HG03175 (cell line): ENCODE measurements around the gene C1orf21.

ENCODE experiments used
- ATAC-seq: cut with Tn5 transposase; IDR thresholded peaks from one replicate; pipeline ENCODE4 v1.9.1; 2021; ENCODE audit warnings: mild to moderate bottlenecking, moderate library complexity; ENCODE audit not compliant: unreplicated experiment

The C1orf21 gene

GRCh38 chr1:184443201-184443600 lies 56.4 kb downstream of the C1orf21 start:
- no peak for ATAC-seq

GRCh38 chr1:184443624-184444023 lies 56.8 kb downstream of the C1orf21 start:
- ATAC-seq = no peak

- no peak for ATAC-seq
These were observed 59.2 kb downstream of the C1orf21 start for GRCh38 chr1:184445997-184446396.

DNA sequence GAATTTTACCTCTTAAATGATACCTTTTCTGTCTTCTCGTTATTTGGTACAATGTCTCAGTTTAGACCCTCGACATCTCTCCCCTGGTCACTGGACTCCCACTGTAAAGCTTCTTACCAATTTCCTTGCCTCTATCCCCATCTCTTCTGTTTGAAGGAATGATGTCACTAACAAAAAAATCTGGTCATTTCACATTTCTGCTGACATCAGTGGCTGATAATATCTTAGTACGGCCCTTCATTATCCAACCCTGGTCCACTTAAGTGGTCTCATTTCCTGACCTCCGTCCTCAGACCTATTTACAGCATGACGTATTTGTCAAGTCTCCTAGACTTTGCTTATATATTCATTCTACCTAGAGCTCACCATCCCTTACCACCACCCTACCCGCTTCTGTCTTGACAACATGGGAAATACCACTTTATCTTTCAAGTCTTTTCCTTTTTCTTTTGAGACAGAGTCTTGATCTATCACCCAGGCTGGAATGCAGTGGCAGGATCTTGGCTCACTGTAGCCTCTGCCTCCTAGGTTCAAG lies 60.9 kb downstream of the C1orf21 start:
- no peak for ATAC-seq

DNA sequence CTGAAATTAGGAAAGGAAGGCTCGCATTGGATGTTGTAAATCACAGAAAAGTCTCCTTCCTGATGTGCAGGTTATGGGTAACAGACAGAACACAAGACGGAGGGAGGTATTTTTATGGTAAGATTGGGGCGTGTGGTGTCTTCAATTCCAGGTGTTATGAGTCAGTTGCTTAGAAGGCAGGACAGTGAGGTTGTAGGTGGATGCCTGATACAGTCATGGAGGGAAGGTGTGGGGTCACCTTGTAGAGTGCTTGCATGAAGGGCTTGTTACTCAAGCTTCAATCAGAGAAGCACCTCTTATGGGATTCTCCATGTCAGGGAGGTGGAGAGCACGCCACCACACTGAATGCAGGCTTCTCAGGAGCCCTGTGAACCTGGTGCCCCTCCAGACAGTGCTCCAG lies 63.1 kb downstream of the C1orf21 start:
- ATAC-seq = no peak

- ATAC-seq = no peak
These were observed 69.0 kb downstream of the C1orf21 start for GRCh38 chr1:184455786-184456185.

DNA sequence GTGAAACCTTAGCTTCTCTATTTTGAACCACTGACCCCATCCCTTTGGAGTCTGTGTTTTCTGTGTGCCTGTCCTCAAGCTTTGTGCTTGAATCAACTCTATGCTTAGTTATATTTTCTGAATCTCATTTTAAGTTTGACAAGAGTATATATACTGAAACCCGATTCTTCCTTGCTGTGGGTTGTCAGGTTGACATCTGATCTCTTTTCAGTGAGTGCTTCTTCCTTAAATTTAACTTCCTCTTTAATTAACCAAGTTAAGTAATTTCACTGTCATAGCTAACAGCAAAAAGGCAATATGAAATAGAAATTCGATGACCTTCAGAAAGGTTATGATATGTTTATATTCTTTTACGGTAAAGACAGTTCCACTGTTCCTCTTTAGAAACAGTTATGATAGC lies 69.4 kb downstream of the C1orf21 start:
- no peak for ATAC-seq

- ATAC-seq = no peak
These were observed 70.7 kb downstream of the C1orf21 start for GRCh38 chr1:184457500-184457899.

DNA sequence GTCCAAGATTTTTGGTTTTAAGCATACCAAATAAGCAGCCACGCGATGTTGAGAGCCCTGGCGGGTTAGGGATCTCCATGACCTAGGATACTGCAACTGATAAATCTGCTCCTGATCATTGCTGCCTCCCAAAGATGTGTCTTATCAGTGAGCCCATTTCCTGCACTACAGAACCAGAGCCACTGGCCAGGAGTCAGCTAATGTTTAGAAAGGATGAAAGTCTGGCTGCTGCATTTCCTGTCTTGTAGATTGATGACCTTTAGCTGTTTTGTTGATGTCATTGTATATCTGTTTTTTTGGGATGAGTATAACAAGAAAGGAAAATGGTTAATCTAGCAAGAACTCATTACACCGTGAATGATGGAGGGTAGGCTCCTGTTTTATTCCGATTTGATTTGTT lies 74.5 kb downstream of the C1orf21 start:
- no peak for ATAC-seq

DNA sequence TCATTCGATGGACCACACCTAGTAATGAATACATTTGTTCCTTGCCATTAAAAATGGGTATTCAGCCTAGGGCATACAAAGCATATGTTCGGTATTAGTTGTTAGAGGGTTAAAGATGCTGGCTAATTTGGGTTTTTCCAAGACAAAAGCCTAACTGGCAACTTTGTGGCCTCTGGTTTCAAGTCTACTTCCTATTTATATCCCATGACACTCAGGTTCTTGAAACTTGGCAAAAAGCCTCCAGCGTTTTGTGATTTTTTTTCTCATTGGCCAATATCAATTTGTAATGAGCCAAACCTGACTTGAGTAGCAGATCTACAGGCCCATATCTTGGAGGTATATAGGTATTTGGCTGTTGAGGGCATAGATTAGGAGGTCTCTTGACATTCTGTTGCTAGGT lies 75.3 kb downstream of the C1orf21 start:
- ATAC-seq = no peak

GRCh38 chr1:184462990-184463389 lies 76.2 kb downstream of the C1orf21 start:
- no peak for ATAC-seq

- ATAC-seq = no peak
These were observed 76.9 kb downstream of the C1orf21 start for GRCh38 chr1:184463680-184464079.

GRCh38 chr1:184464757-184465156 lies 77.9 kb downstream of the C1orf21 start:
- no peak for ATAC-seq

- no peak for ATAC-seq
These were observed 78.8 kb downstream of the C1orf21 start for GRCh38 chr1:184465489-184466146.

GRCh38 chr1:184467295-184467694 lies 80.5 kb downstream of the C1orf21 start:
- ATAC-seq = no peak

GRCh38 chr1:184469396-184469795 lies 82.6 kb downstream of the C1orf21 start:
- ATAC-seq = no peak

- no peak for ATAC-seq
These were observed 84.9 kb downstream of the C1orf21 start for GRCh38 chr1:184471686-184472085.

GRCh38 chr1:184472136-184472535 lies 85.3 kb downstream of the C1orf21 start:
- ATAC-seq = no peak

DNA sequence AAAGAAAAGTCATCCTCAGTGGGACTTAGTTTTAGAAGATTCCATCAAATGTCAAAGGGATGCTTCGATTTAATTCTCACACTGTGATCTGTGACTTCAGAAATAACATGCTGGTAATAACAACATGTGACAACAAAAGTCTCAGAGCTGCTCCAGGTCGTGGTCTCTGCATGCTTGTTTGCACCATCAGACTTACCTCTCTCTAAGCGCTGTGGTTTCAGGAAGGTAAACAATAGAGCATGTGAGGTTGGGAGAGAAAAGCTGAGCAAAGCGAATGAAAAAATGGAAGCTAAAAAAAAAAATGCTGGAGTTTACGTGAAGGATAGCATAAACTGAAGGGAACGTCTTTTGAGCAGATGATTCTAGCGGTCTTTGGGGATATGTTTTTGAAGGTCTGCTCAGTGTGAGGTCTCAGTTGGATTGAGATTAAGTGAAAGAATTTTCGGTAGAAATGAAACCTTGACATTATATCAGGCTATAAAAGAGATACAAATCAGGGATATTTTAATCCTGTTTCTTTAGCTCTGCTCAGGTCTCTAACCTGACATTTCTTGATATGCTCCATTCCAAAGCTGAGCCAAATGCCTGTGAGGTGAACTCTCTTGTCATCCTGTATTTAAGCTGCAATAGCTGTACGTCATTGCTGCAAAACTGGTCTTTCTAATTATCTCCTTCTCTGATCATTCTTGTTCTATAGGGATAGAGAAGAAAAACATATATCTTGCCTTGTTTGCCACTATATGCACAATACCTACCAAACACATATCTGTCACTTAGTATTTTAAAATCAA lies 86.5 kb downstream of the C1orf21 start:
- no peak for ATAC-seq

GRCh38 chr1:184476187-184476586 lies 89.4 kb downstream of the C1orf21 start:
- ATAC-seq = no peak

- ATAC-seq = no peak
These were observed 92.8 kb downstream of the C1orf21 start for GRCh38 chr1:184479435-184480167.

DNA sequence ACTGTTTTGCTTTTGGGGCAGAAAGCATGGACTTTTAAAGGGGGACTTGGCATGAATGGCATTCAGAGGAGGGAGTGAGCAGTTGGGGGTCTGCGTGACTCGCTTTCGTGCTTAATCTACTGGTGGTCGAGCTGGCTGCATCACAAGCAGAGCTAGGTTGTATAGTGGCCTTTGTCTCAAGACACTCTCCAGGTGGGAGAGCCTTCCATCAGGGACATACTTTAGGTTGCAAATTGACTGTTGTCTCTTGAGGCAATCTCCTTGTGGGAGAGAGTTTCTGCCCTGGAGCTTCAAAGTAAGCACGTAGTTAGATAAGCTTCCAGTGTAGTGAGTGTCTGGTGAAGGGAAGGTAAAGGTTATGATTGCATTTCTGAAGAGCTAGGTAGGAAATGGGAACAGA lies 93.9 kb downstream of the C1orf21 start:
- ATAC-seq = no peak
